Cardiac fibroblast (primary cell): ENCODE data around the gene NFE2L3.
"Not testable (repeated sequence)": the region's sequence is repeated elsewhere in the genome, so short reads cannot be mapped to it uniquely, and the experiment has no call there.

Source experiments
- DNase-seq, 2 donors: peaks; one replicate each; pipeline versions ENCODE4 v3.0.0 to v3.0.0-alpha.2; 2010; ENCODE audit warnings: low read depth in 2 of 2
- H3K4me3 ChIP-seq, 2 donors: replicated peaks in 1 of 2; 1 replicate in 1 of 2; 2 replicates in 1 of 2; pipeline ENCODE4 v1.5.1; 2011; ENCODE audit warnings: low read depth in 2 of 2, low read length in 2 of 2, mild to moderate bottlenecking in 2 of 2, moderate library complexity in 1 of 2
- CTCF ChIP-seq: IDR thresholded peaks from one replicate; pipeline ENCODE4 v1.5.1; 2011; ENCODE audit warnings: low read depth, mild to moderate bottlenecking, low read length, inconsistent platforms

The NFE2L3 gene

GRCh38 chr7:26168458-26169023 lies 16.5 kb downstream of the NFE2L3 start:
- no peak for TF ChIP-seq CTCF
- no peak overlapping the region for H3K4me3 ChIP-seq
- no peak for DNase-seq

- no peak overlapping the region for H3K4me3 ChIP-seq
- TF ChIP-seq CTCF: no peak
Observed at GRCh38 chr7:26169271-26169670, 17.3 kb downstream of the NFE2L3 start.

GRCh38 chr7:26170663-26171062 lies 18.7 kb downstream of the NFE2L3 start:
- DNase-seq: no peak
- no peak for TF ChIP-seq CTCF
- H3K4me3 ChIP-seq: no peak overlapping the region

More at GRCh38 chr7:26169271-26169670, 17.3 kb downstream of the NFE2L3 start:
- DNase-seq: no peak

- no peak for DNase-seq
- H3K4me3 ChIP-seq: no peak overlapping the region
- no peak for TF ChIP-seq CTCF
Observed at GRCh38 chr7:26171601-26172000, 19.6 kb downstream of the NFE2L3 start.

GRCh38 chr7:26172048-26172447 lies 20.1 kb downstream of the NFE2L3 start:
- TF ChIP-seq CTCF: no peak
- DNase-seq: no peak

GRCh38 chr7:26175903-26176302 lies 23.9 kb downstream of the NFE2L3 start:
- DNase-seq: not testable (repeated sequence)

More at GRCh38 chr7:26172048-26172447, 20.1 kb downstream of the NFE2L3 start:
- H3K4me3 ChIP-seq: no peak overlapping the region

GRCh38 chr7:26176696-26177095 lies 24.7 kb downstream of the NFE2L3 start:
- H3K4me3 ChIP-seq, DNase-seq: not testable (repeated sequence)

More at GRCh38 chr7:26175903-26176302, 23.9 kb downstream of the NFE2L3 start:
- H3K4me3 ChIP-seq: not testable (repeated sequence)

GRCh38 chr7:26177269-26177668 lies 25.3 kb downstream of the NFE2L3 start:
- not testable (repeated sequence) for H3K4me3 ChIP-seq, DNase-seq
